Endothelial cell of umbilical vein (primary cell): ENCODE measurements around the gene PER1. TPM values are rescaled to one million over a fixed set of nuclear protein-coding genes. Genes with fewer than 3 reads are reported as not detected.
A peak's percentile ranks its signal among the peaks of the same experiment; 100 is the strongest.

ENCODE experiments used
- BruUV-seq: library from RNA; stranded (reverse); fragments of 400-500 nt; replicated peaks from 2 replicates; lab custom pipeline; 2021; lab: Mats Ljungman, UMichigan
- CTCF ChIA-PET: fragments of 300-600, 350-600 bp; sonication (Branson Sonifier 250); formaldehyde crosslinking; loops from one replicate; lab custom pipeline; 2021; ENCODE audit warnings: antibody characterized with exemption, inconsistent platforms; lab: Charles Lee
- POLR2A ChIA-PET: fragments of 300-600, 350-600 bp; sonication (Branson Sonifier 250); formaldehyde crosslinking; loops from one replicate; lab custom pipeline; 2021; ENCODE audit warnings: antibody characterized with exemption, inconsistent platforms; lab: Charles Lee
- DNase-seq: peaks from one replicate; pipeline ENCODE4 v3.0.0-alpha.2; 2011; ENCODE audit warnings: low read depth, low spot score
- FAIRE-seq: peaks from 2 replicates; lab custom pipeline; 2011; peaks lifted over from hg19 to GRCh38; lab: Jason Lieb, UNC
- H2AFZ ChIP-seq: 2 replicates; pipeline ENCODE4 v1.6.0; 2012; ENCODE audit warnings: low read depth, low read length, control low read depth, inconsistent platforms
- H3K27ac ChIP-seq: 2 replicates; pipeline ENCODE4 v1.5.1; 2011; ENCODE audit warnings: low read depth, mild to moderate bottlenecking, control low read depth, low read length, moderate library complexity; ENCODE audit not compliant: insufficient read depth
- H3K27me3 ChIP-seq, 2 experiments: 2 replicates each; pipeline versions ENCODE4 v1.6.0 to v1.6.1; 2011; ENCODE audit warnings: low read length in 2 of 2, mixed read lengths in 1 of 2; ENCODE audit not compliant: control insufficient read depth in 2 of 2, insufficient read depth in 2 of 2
- H3K36me3 ChIP-seq, 2 experiments: 2 replicates in 1 of 2; 3 replicates in 1 of 2; pipeline ENCODE4 v1.5.1; 2011; ENCODE audit warnings: low read length in 2 of 2, mild to moderate bottlenecking in 1 of 2, moderate library complexity in 1 of 2; ENCODE audit not compliant: control insufficient read depth in 2 of 2, insufficient read depth in 2 of 2; ENCODE audit errors: extremely low read depth in 1 of 2
- H3K4me1 ChIP-seq: 3 replicates; pipeline ENCODE4 v1.5.1; 2011; ENCODE audit warnings: mild to moderate bottlenecking, low read length; ENCODE audit not compliant: control insufficient read depth, insufficient read depth; ENCODE audit errors: extremely low read depth
- H3K4me2 ChIP-seq: 2 replicates; pipeline ENCODE4 v1.6.1; 2011; ENCODE audit warnings: low read length, control low read depth, mixed read lengths; ENCODE audit not compliant: insufficient read depth
- H3K4me3 ChIP-seq, 3 experiments: fragments of 200-600 bp in 1 of 3; sonication (generic), shearing (Covaris generic) in 1 of 3; replicated peaks in 1 of 3; 2 replicates each; pipeline ENCODE4 v1.5.1; 2011 to 2016; ENCODE audit warnings: control low read depth in 3 of 3, low read length in 3 of 3, mild to moderate bottlenecking in 2 of 3, inconsistent platforms in 1 of 3, low read depth in 1 of 3, moderate library complexity in 1 of 3; ENCODE audit not compliant: insufficient read depth in 1 of 3
- H3K79me2 ChIP-seq: 2 replicates; pipeline ENCODE4 v1.6.0; 2012; ENCODE audit warnings: low read length, inconsistent platforms; ENCODE audit not compliant: control insufficient read depth, insufficient read depth
- H3K9ac ChIP-seq: replicated peaks from 2 replicates; pipeline ENCODE3; 2011; ENCODE audit warnings: low read length, control low read depth; ENCODE audit not compliant: insufficient read depth; ENCODE audit errors: extremely low read depth
- H3K9me1 ChIP-seq: replicated peaks from 3 replicates; pipeline ENCODE4 v1.6.0; 2011; ENCODE audit warnings: mild to moderate bottlenecking, low read length; ENCODE audit not compliant: control insufficient read depth, insufficient read depth; ENCODE audit errors: extremely low read depth
- H3K9me3 ChIP-seq: replicated peaks from 2 replicates; pipeline ENCODE4 v1.5.1; 2012; ENCODE audit warnings: low read length, inconsistent platforms; ENCODE audit not compliant: control insufficient read depth, insufficient read depth
- H4K20me1 ChIP-seq: replicated peaks from 2 replicates; pipeline ENCODE3; 2011; ENCODE audit warnings: mild to moderate bottlenecking, low read length; ENCODE audit not compliant: control insufficient read depth, insufficient read depth; ENCODE audit errors: extremely low read depth
- FOS ChIP-seq: IDR thresholded peaks from 2 replicates; pipeline ENCODE4 v1.6.1; 2011; ENCODE audit warnings: mild to moderate bottlenecking, low read length, moderate library complexity, borderline replicate concordance; ENCODE audit not compliant: insufficient read depth
- GATA2 ChIP-seq: IDR thresholded peaks from 2 replicates; pipeline ENCODE4 v1.7.0; 2011; ENCODE audit warnings: low read depth, mild to moderate bottlenecking, moderate library complexity, mixed read lengths, low read length; ENCODE audit not compliant: insufficient read length, insufficient read depth
- POLR2A ChIP-seq: IDR thresholded peaks from 2 replicates; pipeline ENCODE4 v1.6.1; 2012; ENCODE audit warnings: low read depth, mild to moderate bottlenecking, control low read depth, low read length
- POLR2AphosphoS5 ChIP-seq: IDR thresholded peaks from 2 replicates; pipeline ENCODE4 v1.6.1; 2012; ENCODE audit warnings: low read depth, mild to moderate bottlenecking, control low read depth, low read length, moderate library complexity; ENCODE audit not compliant: insufficient read depth
- dilution Hi-C: fragments of 300-500 bp; cut with MboI; formaldehyde crosslinking; loops from one replicate; pipeline ENCODE4 v1.15.0; 2019; ENCODE audit warnings: low sequenced_read_pairs; ENCODE audit not compliant: extremely low pct_ligation_motif_present
- intact Hi-C: fragments of 100-400 bp; cut with micrococcal nuclease; formaldehyde crosslinking; loops from one replicate; pipeline ENCODE4 v1.10.0; 2022
- polyA plus RNA-seq, 4 experiments: library from polyadenylated mRNA; depleted of rRNA in 3 of 4; stranded (reverse) in 3 of 4; unstranded in 1 of 4; fragments of >200 nt; gene quantifications; 2 replicates each; pipeline versions ENCODE4 v1.2.1 to v1.2.3, GENCODE V29; 2011 to 2012; ENCODE audit warnings: missing spikeins in 1 of 4
- total RNA-seq: library from RNA; stranded (reverse); gene quantifications from 2 replicates; pipeline ENCODE4 v1.2.3, GENCODE V29; 2021

The PER1 gene
- total and polyA plus RNA-seq, 2 donors (not counting 3 experiments of a cell fraction or from before 2014, with no cell fraction given) = 12.1 to 32.1 TPM

DNA sequence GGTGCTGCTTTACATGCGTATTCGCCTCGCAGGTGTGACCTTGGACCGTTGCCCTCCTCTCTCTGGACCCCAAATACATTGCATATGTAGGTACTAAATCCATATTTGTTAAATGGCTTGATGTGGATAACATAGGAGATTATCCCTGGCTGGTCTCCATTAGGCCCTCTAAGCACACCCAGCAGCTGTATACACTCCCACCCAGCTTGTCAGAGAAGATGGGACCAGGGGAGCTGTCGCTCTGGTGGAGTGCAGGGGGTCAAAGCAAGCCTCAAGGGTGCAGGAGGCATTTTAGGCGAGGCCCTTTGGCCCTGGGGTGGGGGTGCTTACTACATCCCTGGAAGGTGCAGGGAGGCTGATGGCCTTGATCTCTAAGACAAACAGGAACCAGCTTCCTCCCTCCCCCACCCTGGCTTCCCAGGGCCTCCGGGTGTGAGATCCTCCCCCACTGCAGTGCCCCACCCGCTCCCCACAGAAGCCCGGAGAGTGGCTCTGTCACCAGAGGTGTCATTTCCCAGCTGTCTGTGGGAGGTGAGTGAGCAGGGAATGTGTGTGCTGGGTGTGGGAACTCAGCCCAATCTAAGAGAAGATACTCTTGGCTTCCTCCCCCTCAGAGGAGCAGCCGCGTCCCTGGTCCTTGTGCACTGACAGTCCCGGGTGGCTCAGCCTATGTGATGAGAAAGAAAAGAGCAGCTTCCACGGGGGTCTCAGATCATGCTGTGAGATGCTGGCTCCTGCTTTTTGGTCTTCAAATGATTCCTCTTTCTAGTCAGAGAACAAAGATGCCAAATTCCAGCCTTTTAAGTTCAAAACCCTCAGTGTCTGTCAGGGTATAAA lies 12.0 kb upstream of the PER1 start:
- Histone ChIP-seq H3K9me3 (no peaks in the 10 kb centered on the region), H3K36me3 (peaks cover 2 to 7% of the 10 kb centered on the region in 2 experiments), H3K27me3 (no peaks in the 10 kb centered on the region), H3K79me2 (peaks cover 20% of the 10 kb centered on the region), H3K4me2 (no peak overlapping the region), H3K9me1 (no peaks in the 10 kb centered on the region), H2AFZ (peak overlapping the region; percentile 58), H3K9ac (peak overlapping the region; percentile 13), H4K20me1 (no peaks in the 10 kb centered on the region), H3K4me3 (no peak overlapping the region), H3K27ac (no peak overlapping the region), H3K4me1 (peaks cover 20% of the 10 kb centered on the region)
- TF ChIP-seq FOS = no peak
- no peak for TF ChIP-seq GATA2
- no peak for TF ChIP-seq POLR2AphosphoS5
- TF ChIP-seq POLR2A = no peak
- no peak for FAIRE-seq
- dilution Hi-C loops (no loop called here), intact Hi-C loops (loop anchor here (1.0 kb wide), 1 partner anchor 9 kb away; no protein-coding TSS in a partner anchor)
- no peak for DNase-seq
- ChIA-PET POLR2A (interaction anchor here (1.9 kb wide), 1 partner anchor 9 kb away, joined by 8 read pairs; no protein-coding TSS in a partner anchor), CTCF (no interaction called here)
- no TSS peak for BruUV-seq
